Measurements from ENCODE around the gene PODXL.
"Not testable (repeated sequence)": the region's sequence is repeated elsewhere in the genome, so short reads cannot be mapped to it uniquely, and the experiment has no call there.

The PODXL gene

GRCh38 chr7:131507592-131508331, 48.7 kb downstream of the PODXL start:
- peak; percentile 52 for DNase-seq

DNA sequence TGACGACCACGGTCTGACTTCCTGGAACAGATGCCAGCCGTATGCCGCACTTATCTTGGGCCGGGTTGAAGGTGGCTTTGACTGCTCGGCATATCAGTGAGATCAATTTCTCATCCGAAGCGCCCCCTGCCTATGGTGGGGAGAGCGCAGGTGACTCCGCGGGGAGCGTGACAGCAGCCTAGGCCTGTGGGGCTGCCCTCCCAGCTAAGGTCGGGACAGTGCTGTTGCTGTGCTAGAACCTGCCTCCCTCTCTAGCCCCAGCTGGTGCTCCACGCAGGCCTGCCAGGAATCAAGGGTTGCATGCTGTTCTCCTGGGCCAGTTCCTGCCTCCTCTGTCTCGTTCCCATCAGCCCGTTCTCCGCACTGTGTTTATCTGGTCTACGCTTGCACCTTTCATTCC, 49.8 kb downstream of the PODXL start:
- DNase-seq = no peak

DNA sequence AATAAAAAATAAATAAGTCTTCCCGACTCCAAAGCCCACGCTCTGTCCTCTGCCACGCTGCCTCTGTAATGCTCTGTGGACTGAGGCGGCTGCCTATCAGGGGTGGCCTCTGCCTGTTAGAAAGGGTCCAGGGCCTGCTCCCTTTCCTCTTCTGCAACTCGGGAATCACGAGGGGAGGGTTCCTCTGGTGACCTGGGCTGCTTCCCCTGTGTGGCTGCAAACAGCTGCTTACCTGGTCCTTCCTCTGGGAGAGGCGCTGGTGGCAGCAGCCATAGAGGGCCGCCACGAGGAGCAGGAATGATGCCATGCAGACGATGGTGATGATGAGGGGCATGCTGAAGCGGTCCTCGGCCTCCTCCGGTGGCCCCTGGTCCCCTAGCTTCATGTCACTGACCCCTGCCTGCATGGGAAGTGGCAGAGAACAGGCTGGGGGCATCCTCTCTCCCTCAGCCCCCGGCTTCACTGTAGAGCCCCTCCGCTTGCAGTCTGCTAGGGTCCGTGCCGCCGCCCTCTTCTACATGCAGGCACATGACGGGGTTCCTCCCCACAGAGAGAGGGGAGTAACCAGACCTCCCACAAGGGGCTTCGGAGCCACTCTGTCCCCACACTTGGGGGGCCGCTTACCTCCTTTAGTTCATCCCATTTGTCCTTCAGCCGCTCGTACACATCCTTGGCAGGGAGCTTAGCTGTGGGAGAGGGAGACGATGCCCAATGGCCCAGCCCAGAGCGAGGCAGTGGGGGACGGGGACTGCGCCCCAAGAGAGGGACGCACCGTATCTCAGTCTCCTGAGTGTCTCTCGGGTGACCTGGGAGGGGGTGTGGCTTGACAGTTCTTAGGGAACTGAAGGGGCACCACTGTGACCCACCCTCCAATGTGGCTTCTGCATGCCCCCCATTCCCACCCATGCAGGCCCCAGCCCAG, 50.5 kb downstream of the PODXL start:
- no peak for DNase-seq

DNA sequence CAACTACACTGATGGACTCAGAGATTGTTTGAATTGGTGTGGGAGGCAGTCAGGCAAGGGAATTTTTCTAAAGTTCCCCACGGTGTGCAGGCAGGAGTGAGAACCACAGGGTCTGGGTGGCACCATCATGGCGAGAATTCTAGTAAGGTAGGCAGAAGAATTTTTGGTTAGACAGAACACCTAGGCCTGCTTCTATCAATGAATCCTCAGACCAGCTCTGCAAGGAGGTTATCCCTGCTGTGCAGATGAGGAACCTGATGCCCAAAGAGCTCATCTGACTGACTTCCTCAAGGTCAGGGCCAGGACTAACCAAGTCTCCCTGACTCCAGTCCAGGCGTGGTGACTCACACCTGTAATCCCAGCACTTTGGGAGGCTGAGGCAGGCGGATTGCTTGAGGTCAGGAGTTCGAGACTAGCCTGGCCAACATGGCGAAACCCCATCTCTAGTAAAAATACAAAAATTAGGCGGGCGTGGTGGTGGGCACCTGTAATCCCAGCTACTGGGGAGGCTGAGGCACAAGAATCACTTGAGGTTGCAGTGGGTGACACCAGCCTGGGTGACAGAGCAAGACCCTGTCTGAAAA, 51.3 kb downstream of the PODXL start:
- not testable (repeated sequence) for DNase-seq

- no peak for DNase-seq
Measured at GRCh38 chr7:131504157-131504899, 52.1 kb downstream of the PODXL start.

DNA sequence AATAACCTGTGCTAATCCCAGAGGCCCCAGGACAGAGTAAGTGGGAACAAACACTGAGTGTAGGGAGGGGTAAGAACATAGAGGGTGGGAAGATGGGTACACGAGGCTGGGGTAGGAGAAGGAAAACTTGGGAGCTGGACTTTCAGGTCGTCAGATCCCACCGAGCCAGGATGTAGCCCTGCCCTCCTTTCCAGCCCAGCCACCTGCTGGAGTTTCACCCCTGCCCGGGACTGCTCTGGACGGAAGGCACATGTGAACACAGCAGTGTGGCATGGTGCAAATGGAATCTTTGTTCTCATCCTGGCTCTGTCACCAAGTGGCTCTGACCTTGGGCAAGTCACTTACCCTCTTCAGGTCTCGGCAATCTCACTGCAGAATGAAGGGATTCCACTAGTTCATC, 52.8 kb downstream of the PODXL start:
- no peak for DNase-seq

GRCh38 chr7:131502810-131503508, 53.5 kb downstream of the PODXL start:
- no peak for DNase-seq

- no peak for DNase-seq
Measured at GRCh38 chr7:131501930-131502685, 54.3 kb downstream of the PODXL start.

DNA sequence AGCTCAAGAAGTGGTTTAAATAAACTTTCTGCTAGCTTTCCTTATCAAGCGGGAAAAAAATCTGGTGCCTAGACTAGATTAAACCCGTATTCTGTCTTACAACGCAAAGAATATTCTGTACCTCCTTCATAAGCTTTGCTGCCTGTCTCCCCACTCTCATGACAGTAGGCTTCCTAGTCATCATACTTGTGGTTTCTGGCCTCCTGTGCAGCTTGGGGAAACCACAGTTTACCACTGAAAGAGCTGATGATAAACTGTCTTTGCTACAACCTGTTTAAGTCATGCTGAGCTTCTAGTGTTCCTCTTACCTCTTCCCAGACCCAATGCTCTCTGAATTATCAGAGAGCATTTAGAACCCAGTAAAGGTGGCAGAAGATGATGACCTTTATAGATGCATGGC, 55.0 kb downstream of the PODXL start:
- DNase-seq = no peak

GRCh38 chr7:131500357-131500756, 56.1 kb downstream of the PODXL start:
- no peak for DNase-seq

- DNase-seq = no peak
Measured at GRCh38 chr7:131499801-131500200, 56.6 kb downstream of the PODXL start.

GRCh38 chr7:131498237-131498885, 58.1 kb downstream of the PODXL start:
- no peak for DNase-seq

- DNase-seq = no peak
Measured at GRCh38 chr7:131497454-131497853, 59.0 kb downstream of the PODXL start.

DNA sequence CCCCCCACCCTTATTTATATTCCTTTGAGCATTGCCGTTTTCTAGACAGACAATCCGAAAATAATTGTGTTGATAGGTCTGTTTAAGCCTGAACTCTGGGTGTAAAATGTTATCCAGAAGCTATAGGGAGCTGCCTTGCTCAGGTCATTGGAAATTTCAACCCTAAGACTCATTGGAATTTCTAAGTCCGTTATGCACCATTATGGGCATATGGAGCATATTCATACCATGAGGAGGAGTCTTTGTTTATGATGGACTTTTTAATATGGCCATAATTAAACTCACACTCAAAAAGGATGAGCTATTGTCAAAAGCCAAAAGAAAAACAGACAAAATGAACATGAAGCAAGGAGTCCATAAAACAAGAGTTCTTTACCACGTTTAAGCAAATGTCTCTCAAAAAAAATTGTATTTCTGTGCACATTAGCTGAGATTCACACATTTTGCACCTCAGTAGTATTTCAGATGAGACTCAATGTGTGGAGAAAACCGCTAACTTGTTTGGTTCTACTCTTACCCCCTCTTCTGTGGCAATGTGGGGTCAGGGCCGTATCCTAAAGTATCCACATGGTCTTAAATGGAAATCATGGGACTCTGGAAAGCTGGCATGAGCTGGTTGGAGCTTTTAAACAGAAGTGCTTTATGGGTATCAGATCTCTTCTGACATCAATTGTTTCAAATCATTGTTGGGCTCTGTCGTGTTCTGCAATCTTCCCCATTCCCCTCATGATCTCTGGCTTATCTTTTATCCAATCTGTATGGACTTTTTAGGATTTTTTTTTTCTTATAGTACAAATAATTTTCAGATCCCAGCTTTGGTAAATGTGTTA, 60.5 kb downstream of the PODXL start:
- DNase-seq = no peak

- DNase-seq = no peak
Measured at GRCh38 chr7:131494182-131494581, 62.2 kb downstream of the PODXL start.

DNA sequence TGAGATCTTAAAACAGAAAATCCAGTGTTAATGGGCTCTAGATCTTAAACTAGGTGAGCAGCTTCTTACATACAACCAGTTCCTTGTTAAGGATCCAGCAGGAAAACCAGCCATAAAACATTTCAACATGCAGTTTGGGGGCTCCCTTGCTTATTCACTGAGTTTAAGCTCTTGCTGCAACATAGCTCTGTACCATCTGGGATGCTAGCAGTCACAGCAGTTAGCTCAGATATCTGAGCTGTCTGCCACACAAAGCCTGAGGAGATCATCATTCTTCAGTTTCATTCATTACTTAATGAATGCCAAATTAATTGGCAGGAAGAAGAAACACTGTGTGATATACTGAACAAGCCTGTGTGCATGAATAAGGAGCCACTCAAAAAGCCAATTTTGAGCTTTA, 62.8 kb downstream of the PODXL start:
- DNase-seq = no peak

- DNase-seq = no peak
Measured at GRCh38 chr7:131493081-131493480, 63.3 kb downstream of the PODXL start.

- no peak for DNase-seq
Measured at GRCh38 chr7:131489881-131490280, 66.5 kb downstream of the PODXL start.

- DNase-seq = no peak
Measured at GRCh38 chr7:131489196-131489595, 67.2 kb downstream of the PODXL start.

- no peak for DNase-seq
Measured at GRCh38 chr7:131488361-131488760, 68.1 kb downstream of the PODXL start.

All from effector CD8-positive, alpha-beta T cell (primary cell).